ENCODE measurements around the gene MOB3A. TPM values are rescaled to one million over a fixed set of nuclear protein-coding genes. Genes with fewer than 3 reads are reported as not detected.

The MOB3A gene
- total RNA-seq, 1 donor from 2014 or later, result 28.1 TPM

DNA sequence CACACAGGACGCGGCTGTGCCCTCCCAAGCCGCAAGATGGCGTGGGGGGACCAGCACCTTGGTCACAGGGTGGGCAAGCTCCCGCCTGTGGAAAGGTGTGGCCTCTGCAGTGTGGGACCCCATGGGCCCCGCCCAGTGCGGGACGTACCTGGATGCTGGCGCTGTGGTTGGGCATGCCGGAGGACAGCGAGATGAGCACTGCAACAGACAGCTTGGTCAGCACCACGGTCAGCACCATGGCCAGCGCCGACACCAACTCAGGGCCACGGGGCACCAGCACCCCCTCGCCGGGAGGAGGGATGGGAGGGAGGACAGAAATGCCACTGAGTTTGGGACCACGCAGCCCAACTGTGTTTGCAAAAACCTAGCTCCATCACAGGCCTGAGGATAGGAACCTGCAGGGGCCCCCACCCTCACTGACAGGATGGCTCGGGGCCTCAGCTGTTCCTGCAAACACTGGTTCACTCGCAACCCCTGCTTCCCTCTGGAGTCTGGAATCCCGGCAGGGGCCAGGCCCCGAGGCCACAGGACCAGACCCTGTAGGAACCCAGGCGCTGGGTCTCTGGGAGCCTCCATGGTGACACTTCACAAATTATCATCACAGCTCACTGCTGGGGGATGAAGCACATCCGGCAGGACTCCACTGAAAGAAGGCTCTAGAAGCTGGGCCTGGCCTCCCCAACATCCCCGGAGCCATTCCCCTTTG is 27.7 kb upstream of the MOB3A start:
- no peak for ATAC-seq

- ATAC-seq, result no peak
These were observed 26.9 kb upstream of the MOB3A start for GRCh38 chr19:2122982-2123381.

- ATAC-seq, result no peak
These were observed 26.1 kb upstream of the MOB3A start for GRCh38 chr19:2122251-2122650.

- no peak for ATAC-seq
These were observed 25.4 kb upstream of the MOB3A start for GRCh38 chr19:2121416-2122051.

DNA sequence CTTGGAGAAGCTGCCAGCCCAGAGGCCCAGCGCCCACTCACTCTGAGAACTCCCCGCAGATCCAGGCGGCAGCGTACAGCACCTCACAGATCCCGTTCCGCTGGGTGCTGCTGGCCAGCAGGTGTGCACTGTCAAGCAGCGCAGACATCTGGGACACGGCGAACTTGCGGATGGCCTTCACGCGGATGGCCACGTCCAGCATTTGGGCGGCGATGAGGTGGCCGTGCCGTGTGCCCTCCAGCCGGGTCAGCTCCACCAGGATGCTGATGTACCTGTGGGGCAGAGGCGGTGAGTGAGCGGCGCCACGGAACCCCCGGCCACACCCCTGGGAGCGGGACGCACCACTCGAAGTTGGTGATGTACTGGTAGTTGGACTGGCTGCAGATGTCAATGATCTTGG is 24.7 kb upstream of the MOB3A start:
- no peak for ATAC-seq

- ATAC-seq, result no peak
These were observed 24.0 kb upstream of the MOB3A start for GRCh38 chr19:2119921-2120785.

- ATAC-seq, result no peak
These were observed 22.3 kb upstream of the MOB3A start for GRCh38 chr19:2118438-2118837.

GRCh38 chr19:2117215-2117960 is 21.3 kb upstream of the MOB3A start:
- no peak for ATAC-seq

- no peak for ATAC-seq
These were observed 20.4 kb upstream of the MOB3A start for GRCh38 chr19:2116507-2116906.

- ATAC-seq, result no peak
These were observed 19.8 kb upstream of the MOB3A start for GRCh38 chr19:2115911-2116426.

- no peak for ATAC-seq
These were observed 19.2 kb upstream of the MOB3A start for GRCh38 chr19:2115324-2115723.

GRCh38 chr19:2114821-2115220 is 18.7 kb upstream of the MOB3A start:
- ATAC-seq, result no peak

DNA sequence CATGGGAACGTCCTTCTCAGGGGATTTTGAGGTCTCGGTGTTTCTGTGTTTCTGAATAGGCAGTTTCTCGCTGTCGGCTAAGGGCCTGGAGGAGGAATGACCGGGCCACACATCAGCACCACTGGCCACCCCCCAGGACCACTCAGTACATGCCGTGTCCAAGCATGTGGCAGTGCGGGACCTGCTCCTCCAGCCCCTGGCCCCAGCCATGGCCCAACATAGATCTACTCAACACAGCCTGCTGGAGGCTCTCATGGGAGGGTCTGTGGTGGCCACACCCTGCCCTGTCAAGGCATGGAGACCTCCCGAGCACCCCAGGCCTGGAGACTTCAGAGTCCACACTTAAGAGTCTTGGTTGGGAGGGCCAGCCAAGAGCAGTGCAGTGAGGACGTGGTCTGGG is 18.1 kb upstream of the MOB3A start:
- no peak for ATAC-seq

DNA sequence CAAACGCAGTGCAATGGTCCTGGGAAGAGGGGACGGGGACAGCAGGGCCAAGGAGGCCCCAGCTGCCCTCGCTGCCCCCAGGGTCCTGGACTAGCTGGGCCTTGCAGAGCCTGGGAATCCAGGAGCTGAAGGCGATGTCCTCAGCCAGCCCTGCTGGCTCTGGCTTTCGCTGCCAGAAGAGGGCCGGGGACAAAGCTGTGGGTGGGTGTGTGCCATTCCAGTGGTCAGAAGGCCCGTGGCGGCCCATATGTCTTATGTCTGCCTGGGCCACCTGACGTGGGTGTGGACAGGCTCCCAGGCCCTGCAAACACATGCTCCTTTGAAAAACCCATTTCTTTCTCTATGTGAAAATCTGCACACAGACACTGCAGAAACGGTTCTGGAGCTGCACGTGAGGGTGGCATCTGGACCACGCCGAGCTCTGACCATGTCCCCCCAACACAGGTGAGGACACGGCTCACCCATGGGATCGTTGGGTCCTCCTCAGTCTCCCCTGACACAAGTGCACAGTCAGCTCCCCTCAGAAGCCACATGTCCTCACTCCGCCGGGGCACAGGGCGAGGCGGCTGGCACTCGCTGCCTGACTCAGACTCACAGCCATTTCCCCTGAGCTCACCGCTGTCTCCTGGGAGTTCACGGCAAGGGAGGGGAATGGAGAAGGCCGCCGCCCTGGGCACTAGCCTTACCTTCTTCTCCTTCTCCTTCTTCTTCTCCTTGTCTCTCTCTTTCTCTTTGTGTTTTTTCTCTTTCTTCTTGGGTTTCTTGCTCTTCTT is 17.5 kb upstream of the MOB3A start:
- peak; percentile 56 for ATAC-seq

DNA sequence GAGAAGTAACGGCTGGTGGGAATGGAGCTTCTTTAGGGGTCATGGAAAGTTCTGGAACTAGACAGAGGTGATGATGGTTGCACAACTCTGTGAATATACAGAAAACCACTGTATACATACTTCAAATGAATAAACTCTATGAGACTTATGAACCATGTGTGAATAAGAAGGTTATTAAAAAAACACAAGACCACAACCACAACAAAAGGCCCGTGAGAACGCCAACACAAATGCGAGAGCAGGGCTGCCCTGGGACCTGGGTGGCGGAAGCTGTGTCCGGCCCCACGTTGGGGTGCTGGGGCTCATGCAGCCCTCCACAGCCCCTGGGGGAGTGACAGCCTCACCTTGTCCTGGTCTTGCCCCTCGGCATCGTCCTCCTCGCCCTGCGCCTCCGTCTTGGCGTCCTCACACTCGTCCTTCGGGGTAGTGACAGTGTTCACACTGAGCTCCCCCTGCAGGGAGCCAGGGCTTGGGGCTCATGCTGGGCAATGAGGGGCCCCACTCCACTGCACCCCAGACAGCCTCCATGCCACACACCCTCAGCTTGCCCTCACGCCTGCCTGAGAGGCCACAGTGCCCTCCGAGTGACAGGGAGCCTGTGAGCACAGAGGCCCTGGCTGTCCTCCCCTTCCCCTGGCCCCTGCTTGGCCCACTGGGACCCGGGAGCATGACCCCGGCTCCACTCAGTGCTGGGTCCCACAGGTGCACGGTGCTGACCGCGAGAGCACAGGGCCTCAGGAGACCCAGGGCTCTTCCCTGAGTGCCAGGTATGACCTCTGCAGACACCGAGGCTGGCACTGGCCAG is 16.6 kb upstream of the MOB3A start:
- ATAC-seq, result no peak

DNA sequence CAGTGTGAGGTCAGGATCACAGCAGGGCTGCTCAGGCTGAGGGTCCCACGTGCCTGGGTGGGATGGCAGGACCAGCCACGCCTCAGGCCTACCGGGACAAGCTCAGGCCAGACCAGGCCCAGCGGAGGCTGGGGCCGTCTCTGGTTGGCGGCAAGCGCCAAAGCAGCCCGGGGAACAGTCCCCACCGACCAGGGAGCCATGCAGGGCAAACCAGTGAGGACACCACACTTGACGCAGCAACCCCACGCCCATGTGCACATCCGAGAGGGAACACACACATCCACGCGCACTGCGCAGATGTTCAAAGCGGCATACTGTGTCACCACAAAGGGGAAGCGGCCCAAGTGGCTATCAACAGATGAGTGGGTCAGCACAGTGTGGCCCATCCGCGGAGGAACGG is 15.8 kb upstream of the MOB3A start:
- ATAC-seq, result no peak

DNA sequence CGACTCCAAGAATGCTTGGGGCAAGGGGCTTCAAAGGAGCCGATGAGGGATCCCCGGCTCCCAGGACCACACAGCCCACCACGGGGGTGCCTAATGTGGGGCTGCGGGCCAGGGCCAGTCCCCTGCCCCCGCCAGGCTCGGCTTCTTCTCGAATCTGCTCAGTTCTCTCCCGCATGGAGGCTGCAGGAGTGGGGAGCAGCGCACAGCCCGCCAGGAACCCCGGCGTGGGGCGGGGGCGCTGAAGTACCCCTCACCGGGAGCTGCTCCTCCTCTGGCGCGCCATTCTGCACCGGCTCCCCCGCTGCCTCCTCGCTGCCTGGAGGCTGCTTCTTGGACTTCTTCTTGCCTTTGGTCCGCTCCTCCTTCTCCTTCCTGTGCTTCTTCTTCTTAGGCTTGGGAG is 15.3 kb upstream of the MOB3A start:
- no peak for ATAC-seq

DNA sequence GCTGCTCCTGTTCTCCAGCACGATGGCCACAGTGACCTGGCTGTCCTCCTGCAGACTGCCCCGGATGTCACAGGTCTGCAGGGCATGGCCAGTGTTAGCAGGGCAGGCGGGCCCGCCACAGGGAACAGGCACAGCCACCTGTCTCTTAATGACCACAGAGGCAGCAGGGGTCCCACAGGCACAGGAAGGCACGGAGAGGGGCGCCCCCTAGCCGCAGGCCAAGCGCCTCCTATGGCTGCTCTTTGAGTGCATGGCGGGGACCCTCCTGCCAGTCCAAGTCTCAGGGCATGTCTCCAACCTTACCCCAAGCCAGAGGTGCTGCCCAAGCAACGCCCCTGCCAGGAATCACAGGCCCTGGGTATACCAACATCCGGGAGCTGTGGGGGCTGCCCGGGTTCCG is 14.7 kb upstream of the MOB3A start:
- no peak for ATAC-seq

DNA sequence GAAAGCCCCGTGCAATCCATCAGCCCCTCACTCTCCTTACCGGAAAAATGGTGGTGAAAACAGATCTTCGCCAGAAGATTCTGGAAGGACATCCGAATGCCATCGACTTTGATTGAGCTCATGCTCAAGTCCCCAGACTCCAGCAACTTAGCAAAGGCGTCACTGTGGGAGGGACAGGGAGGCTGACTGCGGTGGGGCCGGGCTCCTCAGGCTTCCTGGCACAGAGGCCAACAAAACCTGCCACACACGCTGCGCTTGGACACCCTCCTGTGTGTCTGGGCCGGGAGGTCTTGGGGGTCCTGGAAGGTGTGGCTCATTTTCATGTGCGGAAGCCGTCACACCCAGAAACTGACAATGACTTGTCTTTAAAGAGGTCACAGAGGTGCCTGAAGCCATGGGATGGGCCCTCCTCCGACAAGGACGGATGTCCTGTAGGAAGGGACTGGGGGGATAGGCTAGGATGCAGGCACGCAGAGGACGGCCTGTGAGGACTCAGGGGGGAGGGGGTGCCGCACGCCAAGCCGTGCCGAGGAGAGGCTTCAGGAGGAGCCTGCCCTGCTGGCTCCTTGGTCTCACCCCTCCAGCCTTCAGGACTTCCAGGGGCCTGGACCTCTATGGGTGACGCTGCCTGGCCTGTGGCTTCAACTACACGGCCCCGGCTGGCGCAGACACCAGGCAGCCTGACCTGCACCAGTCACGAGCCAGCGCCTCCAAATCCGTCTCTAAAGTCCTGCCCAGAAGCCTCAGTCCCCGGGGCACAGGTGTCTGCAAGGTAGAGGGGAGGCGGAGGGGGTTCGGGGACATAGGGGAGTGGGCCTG is 13.1 kb upstream of the MOB3A start:
- ATAC-seq, result no peak
